Colonic mucosa (tissue), 4 donors: ENCODE results near the gene TGFB1I1. TPM values are rescaled to one million over a fixed set of nuclear protein-coding genes. Genes with fewer than 3 reads are reported as not detected.

Experiments
- DNase-seq: peaks from one replicate; pipeline ENCODE4 v3.0.0-alpha.2; 2020
- H3K27ac ChIP-seq: fragments of 200-600 bp; one replicate; pipeline ENCODE4 v1.8.0; 2021
- H3K27me3 ChIP-seq: fragments of 200-600 bp; one replicate; pipeline ENCODE4 v1.8.0; 2021
- H3K36me3 ChIP-seq: fragments of 200-600 bp; one replicate; pipeline ENCODE4 v1.8.0; 2021
- H3K4me1 ChIP-seq: fragments of 200-600 bp; one replicate; pipeline ENCODE4 v1.8.0; 2021; ENCODE audit warnings: mild to moderate bottlenecking
- H3K4me3 ChIP-seq: fragments of 200-600 bp; one replicate; pipeline ENCODE4 v1.8.0; 2021
- H3K9ac ChIP-seq, 2 donors: one replicate each; pipeline ENCODE4 v1.7.0; 2013; ENCODE audit warnings: control low read depth in 2 of 2, low read depth in 2 of 2, low read length in 2 of 2
- H3K9me3 ChIP-seq: fragments of 200-600 bp; one replicate; pipeline ENCODE4 v1.8.0; 2021
- intact Hi-C: fragments of 100-400 bp; cut with DNase I; formaldehyde crosslinking; loops from one replicate; pipeline ENCODE4 v1.14.1; 2022
- total RNA-seq, 2 donors: library from RNA; stranded (reverse); fragmentation: NEBNext Ultra II Directional in 1 of 2; extraction: Animal tissue kit (Norgen Biotek cat#: 25700) in 1 of 2; gene quantifications; one replicate each; pipeline ENCODE4 v1.2.1, GENCODE V29; 2021
- TF ChIP-seq, protein P1 (sequence below): fragments of 200-600 bp; IDR thresholded peaks from one replicate; pipeline ENCODE4 v1.8.0; 2022; ENCODE audit warnings: antibody characterized with exemption, mild to moderate bottlenecking
- donor health status: healthy.
- donor health status: DM: no; HTN: no; CAD: no.
- donor health status: DM: no; HTN: no; CAD: no.

Gene TGFB1I1
- total RNA-seq, 2 donors from 2014 or later, result 10.9 to 34.2 TPM

DNA sequence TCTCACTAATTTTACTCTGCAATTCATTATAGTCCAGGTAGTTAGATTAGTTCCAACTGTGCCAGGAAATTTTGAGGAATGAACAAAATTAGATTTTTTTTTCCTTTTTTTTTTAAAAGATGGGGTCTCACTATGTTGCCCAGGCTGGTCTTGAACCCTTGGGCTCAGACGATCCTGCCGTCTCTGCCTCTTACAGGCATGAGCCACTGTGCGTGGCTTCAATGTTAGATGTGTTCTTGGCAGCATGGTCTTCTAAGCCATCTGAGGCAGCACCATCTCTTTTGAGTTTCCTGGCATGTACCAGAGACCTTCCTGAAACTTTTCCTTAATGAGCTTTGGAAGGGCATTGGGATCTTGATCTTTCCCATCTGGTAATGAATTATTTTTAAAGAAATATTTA lies 53.2 kb downstream of the TGFB1I1 start:
- TF ChIP-seq, protein P1, sequence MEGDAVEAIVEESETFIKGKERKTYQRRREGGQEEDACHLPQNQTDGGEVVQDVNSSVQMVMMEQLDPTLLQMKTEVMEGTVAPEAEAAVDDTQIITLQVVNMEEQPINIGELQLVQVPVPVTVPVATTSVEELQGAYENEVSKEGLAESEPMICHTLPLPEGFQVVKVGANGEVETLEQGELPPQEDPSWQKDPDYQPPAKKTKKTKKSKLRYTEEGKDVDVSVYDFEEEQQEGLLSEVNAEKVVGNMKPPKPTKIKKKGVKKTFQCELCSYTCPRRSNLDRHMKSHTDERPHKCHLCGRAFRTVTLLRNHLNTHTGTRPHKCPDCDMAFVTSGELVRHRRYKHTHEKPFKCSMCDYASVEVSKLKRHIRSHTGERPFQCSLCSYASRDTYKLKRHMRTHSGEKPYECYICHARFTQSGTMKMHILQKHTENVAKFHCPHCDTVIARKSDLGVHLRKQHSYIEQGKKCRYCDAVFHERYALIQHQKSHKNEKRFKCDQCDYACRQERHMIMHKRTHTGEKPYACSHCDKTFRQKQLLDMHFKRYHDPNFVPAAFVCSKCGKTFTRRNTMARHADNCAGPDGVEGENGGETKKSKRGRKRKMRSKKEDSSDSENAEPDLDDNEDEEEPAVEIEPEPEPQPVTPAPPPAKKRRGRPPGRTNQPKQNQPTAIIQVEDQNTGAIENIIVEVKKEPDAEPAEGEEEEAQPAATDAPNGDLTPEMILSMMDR, result no peak
- no peak for DNase-seq
- intact Hi-C loops, result no loop called here
- Histone ChIP-seq H3K27ac (no peak overlapping the region), H3K4me3 (no peak overlapping the region), H3K27me3 (peaks cover 8% of the 10 kb centered on the region), H3K4me1 (no peaks in the 10 kb centered on the region), H3K36me3 (no peaks in the 10 kb centered on the region), H3K9ac (no peak overlapping the region), H3K9me3 (no peaks in the 10 kb centered on the region)

Other genes starting within 250 kb of the TGFB1I1 start
- 1 to 10 TPM; 2.7 to 3.7 TPM for gene ITGAM, start 212.2 kb upstream of the TGFB1I1 start, total RNA-seq
- 1 to 10 TPM; 1.4 to 5.9 TPM for gene ITGAX, start 117.0 kb upstream of the TGFB1I1 start, total RNA-seq
- under 1 TPM in 1 of 2 donors, not detected in 1; 0.05 TPM for gene ITGAD, start 78.8 kb upstream of the TGFB1I1 start, total RNA-seq
- gene COX6A2, start 43.8 kb upstream of the TGFB1I1 start, total RNA-seq, result not detected
- gene ZNF843, start 29.4 kb upstream of the TGFB1I1 start, total RNA-seq, result under 1 TPM; 0.17 to 0.45 TPM
- 10 to 100 TPM in 1 of 2 donors, 1 to 10 TPM in 1; 5.5 to 13.2 TPM for gene ARMC5, start 12.7 kb upstream of the TGFB1I1 start, total RNA-seq
- under 1 TPM; 0.20 to 0.21 TPM for gene SLC5A2, start 11.0 kb downstream of the TGFB1I1 start, total RNA-seq
- 10 to 100 TPM; 53.3 to 78.1 TPM for gene RUSF1, start 36.2 kb downstream of the TGFB1I1 start, total RNA-seq
- not detected for gene AHSP, start 55.7 kb downstream of the TGFB1I1 start, total RNA-seq